HG03432 (cell line): ENCODE data around the gene COPG2.

Source experiments
- ATAC-seq: cut with Tn5 transposase; IDR thresholded peaks from one replicate; pipeline ENCODE4 v1.9.1; 2021; ENCODE audit warnings: mild to moderate bottlenecking, moderate library complexity; ENCODE audit not compliant: unreplicated experiment

COPG2 gene

DNA sequence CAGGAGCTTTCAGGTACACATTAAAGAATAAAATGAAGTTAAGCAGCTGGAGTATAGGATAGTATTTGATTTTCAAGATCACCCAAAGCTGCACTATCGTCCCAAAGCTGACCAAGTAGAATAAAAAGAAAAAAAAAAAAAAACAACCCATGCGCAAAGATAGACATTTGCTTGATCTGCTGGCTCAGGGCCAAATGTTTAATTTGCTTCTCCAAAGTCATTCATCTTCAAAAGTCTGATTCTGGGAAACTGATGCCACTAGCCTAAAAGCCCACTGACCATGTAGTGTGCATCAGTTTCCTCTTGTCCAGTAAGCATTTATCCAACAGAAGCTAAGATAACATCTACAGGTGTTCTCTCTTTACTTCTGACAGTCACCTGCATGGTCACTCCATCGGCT, 162.2 kb downstream of the COPG2 start:
- no peak for ATAC-seq

DNA sequence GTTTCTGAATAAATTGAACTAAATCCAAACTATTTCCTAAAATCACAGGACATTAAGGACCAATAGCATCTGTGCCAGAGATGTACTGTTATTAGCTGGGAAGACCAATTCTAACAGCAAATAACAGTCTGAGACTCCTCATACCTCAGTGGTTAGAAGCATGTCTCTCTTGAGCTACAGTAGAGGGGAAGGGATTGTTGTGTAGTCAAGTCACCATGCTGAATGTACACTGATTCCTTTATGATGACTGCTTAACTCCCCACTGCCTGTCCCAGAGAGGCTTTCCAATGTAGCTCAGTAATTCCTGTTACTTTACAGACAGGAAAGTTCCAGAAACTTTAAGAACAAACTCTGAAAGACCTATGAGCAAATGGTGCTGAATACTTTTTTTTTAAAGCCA, 162.8 kb downstream of the COPG2 start:
- no peak for ATAC-seq

- no peak for ATAC-seq
Measured at GRCh38 chr7:130500910-130501309, 167.6 kb downstream of the COPG2 start.

- no peak for ATAC-seq
Measured at GRCh38 chr7:130500463-130500862, 168.1 kb downstream of the COPG2 start.

DNA sequence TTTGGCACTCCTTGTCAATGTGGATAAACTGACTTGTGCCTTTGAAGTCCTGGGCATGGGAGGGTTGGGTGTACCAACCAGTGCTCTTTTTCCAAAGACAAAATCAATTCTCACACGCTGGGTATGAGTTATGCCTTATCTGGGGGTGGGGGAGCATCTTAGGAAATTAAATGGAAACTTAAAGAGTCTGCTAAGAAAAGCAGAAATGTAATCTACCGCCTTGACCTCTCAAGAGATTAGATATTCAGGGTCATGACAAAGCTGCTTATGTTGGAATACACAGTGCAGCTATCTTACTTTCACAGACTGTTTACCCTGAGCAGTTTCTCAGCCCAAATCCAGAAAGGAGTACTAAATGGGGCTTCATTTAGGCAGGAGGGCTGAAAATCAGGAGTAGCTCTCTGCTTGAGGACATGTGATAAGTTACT, 174.1 kb downstream of the COPG2 start:
- no peak for ATAC-seq

GRCh38 chr7:130493275-130493873, 175.2 kb downstream of the COPG2 start:
- no peak for ATAC-seq

DNA sequence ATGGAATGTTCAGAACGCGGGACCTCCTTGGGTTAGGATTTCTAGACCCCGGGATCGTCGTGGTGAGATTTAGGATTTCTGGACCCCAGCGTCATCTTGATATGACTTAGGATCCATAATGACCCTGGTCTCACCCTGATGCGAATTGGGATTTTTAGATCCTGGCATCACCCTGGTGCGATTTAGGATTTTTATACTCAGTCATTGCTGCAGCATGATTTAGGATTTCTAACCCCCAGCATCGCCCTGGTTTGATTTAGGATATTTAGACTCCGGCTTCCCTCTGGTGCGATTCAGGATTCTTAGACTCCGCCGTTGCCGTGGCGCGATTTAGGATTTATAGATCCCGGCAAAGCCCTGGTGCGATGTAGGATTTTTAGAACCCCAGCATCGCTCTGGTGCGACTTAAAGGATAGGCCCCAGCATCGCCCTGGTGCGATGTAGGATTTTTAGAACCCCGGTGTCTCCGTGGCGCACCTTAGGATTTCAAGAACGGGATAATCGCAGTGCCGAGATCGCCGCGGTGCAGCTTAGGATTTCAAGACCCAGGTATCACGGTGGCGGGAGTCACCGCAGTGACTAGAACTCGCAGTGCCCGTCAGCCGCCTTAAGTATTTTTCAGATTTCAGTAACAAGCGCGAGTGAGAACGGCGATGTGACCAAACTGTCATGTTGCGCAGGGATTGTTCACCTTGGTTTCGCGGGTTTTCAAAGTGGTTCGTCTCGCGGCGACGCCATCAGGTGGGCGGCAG, 175.8 kb downstream of the COPG2 start:
- ATAC-seq: no peak

DNA sequence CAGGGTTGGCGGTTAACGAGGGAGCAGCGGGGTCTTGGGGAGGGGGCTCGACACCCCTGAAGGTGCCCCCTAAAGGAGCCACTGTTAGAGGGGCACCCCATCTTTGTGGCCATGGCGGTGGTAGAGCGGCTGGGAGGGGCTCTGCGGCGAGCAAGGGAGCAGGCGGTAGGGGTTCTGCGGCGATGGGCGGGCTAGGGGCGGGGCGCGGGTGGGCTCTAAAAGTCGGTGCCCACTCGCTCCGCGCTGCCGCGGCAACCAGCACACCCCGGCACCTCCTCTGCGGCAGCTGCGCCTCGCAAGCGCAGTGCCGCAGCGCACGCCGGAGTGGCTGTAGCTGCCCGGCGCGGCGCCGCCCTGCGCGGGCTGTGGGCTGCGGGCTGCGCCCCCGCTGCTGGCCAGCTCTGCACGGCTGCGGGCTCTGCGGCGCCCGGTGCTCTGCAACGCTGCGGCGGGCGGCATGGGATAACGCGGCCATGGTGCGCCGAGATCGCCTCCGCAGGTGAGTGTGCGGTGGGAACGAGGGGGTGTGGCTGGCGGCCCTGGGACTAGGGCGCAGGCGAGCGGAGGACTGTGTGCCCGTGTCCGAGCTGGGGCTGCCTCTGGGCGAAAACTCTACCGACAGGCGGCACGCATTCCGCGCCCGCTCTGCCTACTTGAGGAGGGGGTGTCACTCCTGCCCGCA, 176.6 kb downstream of the COPG2 start, which contains the start of gene MEST:
Gene MEST (plus strand): TSS at position 245 of the 682 bp plus-strand sequence. CDS start 229 bp downstream, at position 474.
- no peak for ATAC-seq

DNA sequence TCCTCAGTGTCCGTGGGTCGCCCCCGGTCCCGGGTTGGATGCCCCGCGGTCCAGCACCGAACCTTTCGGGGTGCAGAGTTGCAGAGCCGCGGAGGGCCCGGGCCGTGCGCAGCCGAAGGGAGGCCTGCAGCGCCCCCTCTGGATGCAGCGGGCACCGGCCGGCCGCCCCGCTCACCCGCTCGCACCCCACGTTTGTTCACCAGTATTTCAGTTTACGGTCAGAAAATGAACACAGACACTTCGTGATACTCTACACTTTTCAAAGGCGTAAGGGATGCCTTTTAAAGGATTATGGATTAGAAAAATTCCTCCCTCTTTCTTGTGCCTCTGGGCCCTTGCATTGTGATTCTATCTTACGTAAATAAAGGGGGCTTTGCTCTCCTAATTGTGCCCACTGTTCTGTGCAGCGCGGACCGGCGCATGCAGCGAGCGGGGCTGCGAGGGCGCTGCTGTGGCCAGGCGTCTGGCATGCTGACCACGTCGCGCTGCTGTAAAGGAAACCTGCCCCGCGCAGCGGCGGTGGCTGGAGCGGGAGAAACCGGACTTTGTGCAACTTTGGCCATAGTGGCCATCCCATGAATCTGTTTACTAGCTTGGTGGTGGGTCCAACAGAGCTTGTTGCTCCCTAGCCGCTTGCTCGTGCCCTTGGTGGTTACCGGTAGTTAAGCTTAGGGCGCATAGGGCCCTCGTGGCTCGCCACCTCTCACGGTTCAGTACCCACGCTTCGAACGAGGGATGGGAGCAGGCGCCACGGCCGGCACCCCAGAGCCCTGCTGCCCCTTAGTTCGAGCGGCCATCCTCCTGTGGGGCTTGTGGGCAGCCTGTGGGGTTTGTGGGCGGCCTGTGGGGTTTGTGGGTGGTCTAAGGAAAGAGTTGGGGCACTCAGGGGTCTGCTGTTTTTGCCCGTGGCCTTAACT, 177.4 kb downstream of the COPG2 start:
- no peak for ATAC-seq

- ATAC-seq: no peak
Measured at GRCh38 chr7:130490311-130490791, 178.2 kb downstream of the COPG2 start.

GRCh38 chr7:130489140-130489983, 179.2 kb downstream of the COPG2 start:
- ATAC-seq: no peak

DNA sequence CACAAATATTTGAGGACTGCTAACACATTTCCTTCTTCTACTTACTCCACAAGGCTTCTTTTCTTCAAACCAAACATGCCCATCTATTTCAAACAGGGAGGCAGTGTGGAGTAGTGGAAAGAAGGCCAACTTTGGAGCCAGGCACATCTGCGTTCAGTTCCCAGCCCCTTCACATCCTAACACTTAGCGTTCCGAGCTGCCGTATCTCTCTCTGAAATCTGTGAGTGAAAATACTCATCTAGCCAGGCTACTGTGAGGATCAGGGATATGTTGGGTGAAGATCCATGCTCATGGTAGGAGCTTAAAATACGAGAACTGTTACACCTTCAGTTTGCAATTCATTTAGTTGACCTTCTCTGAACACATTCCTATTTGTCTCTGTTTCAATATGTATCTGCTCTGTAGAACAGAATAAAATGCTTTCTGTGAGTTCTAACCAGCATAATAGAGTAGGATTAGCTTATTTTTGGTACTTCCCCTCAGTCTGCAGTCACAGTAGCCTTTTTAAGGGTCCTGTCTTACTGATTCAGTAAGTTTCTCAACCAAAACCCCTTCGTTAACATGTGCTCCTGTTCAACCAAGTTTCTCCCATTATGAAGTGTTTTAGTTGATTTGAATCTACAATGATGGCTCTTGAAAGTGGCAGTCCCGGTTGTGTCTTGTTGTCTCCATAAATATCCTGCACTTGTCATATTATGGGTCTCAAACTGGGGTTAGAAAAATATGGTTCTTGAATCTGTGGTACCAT, 180.0 kb downstream of the COPG2 start:
- no peak for ATAC-seq

DNA sequence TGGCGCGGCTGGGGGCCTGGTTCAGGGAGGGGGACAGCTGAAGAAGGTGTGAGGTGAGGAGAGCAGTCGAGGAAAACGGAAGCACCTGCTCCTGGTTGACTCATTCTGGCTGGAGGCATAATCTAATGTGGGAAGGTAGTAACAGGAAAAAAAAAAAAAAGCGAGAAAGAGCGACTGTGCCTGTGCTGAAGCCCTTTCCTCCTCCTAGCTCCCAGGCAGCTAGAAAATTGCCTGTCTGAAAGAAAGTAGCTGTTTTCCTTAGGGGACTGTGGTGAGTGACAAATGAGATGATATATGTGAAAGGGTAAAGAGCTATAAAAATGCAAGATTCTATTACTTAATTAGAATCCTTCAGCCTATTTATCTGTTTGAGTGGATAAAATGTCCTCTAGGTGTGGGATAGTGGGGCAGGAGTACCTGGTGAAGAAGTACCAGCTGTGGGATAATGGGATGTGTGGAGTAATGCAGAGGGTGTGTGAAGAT, 181.6 kb downstream of the COPG2 start:
- ATAC-seq: no peak

- ATAC-seq: no peak
Measured at GRCh38 chr7:130486114-130486953, 182.2 kb downstream of the COPG2 start.

DNA sequence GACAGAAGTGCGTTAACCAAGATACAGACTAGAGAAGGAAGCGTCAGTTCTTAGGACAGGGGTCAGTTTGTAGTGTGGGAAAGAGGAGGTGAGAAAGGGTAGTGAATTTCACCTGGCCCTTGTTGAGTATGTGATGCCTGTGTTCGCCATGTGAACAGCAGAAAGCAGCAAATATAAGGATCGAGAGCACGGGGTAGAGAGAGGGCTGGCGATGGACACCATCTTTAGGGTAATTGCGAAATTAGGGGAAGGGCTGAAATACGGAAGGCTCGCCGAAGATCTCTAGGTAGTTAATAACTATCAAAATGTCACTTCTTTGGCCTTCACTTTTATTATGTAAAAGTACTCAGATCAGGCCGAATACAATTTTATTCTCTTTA, 182.8 kb downstream of the COPG2 start:
- ATAC-seq: no peak

GRCh38 chr7:130483031-130483430, 185.5 kb downstream of the COPG2 start:
- ATAC-seq: no peak

DNA sequence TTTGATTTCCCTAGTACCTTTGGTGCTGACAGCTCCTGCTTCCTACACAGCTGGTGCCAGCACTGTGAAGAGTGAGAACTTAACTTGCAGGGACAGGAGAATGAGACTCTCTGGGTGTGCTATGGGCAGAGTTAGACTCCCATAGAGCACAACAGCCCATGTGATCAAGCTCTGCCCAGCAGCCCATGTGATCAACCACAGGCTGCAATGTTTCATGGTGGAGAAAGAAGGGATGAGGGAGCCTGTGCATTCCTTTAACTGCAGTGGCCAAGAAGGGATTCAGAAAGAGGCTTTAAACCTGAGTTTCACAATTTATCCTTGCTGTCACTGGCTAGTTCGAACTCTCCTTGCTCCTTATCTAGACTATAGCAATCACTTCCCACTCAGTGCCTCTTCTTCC, 186.7 kb downstream of the COPG2 start:
- ATAC-seq: no peak

DNA sequence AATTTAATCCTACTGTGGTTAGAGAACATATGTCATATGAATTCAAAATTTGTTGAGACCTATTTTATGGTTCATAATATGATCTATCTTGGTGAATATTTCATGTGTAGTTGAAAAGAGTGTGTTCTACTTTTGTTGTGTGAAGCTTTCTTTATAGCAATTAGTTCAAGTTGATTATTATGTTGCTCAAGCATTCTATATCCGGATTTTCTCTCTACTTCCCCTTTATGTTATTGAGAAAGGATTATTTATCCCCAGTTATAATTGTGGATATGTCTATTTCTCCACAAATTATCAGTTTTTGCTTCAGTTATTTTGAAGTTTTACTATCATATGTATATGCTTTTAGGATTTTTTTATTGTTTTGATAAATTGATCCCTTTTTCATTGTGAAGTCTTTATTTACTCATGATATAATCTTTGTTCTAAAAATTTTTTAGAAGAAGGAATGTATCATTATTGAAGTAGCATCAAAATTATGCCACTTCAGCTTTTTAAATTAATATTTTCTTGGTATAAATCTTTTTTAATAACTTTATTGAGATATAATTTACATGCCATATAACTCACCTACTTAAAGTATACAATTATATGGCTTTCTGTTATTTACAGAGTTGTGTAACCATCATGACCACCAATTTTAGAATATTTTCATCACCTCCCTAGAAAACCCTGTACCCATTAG, 188.7 kb downstream of the COPG2 start:
- no peak for ATAC-seq
